GM19035 (cell line): ENCODE measurements around the gene BCL2L12.
"Not testable (repeated sequence)": the region's sequence is repeated elsewhere in the genome, so short reads cannot be mapped to it uniquely, and the experiment has no call there.

ENCODE experiments used
- ATAC-seq: cut with Tn5 transposase; IDR thresholded peaks from one replicate; pipeline ENCODE4 v1.9.1; 2021; ENCODE audit not compliant: unreplicated experiment

The BCL2L12 gene

GRCh38 chr19:49665351-49666119 is at the start of gene BCL2L12, which contains the start of gene IRF3:
Gene BCL2L12 (plus strand): TSS chr19:49665933. CDS start chr19:49666693, 760 bp downstream.
Gene IRF3 (minus strand): TSS chr19:49665857. CDS start chr19:49664838, 1,019 bp downstream.
- ATAC-seq: peak; percentile 81

DNA sequence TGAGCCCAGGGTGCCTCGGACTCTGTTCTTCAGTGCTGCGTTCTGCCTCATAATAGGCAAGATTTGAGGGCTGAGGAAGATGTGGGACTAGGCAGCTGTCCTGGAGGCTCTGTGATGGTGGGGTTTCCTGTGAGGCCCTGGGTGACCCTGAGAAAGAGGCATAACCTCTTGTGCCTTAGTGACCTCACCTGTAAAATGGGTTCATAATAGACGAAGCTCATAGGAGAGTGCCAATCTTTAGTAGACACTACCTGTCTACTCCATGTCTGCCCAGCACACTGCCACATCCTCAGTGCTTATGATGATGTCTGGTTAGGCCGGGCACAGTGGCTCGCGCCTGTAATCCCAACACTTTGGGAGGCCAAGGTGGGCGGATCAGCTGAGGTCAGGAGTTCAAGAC is 49.2 kb upstream of the BCL2L12 start:
- ATAC-seq: no peak

DNA sequence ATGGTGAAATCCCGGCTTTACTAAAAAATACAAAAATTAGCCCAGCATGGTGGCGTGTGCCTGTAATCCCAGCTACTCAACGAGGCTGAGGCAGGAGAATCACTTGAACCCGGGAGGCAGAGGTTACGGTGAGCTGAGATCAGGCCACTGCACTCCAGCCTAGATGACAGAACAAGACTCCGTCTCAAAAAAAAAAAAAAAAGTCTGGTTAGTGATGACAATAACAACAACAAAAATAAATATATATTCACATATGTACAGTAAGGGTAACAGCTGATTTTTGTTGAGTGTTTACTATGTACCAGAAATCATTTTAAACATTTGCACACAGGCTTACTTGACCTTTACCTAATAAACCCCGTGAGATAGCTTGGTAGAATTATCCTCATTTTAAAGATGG is 48.8 kb upstream of the BCL2L12 start:
- no peak for ATAC-seq

DNA sequence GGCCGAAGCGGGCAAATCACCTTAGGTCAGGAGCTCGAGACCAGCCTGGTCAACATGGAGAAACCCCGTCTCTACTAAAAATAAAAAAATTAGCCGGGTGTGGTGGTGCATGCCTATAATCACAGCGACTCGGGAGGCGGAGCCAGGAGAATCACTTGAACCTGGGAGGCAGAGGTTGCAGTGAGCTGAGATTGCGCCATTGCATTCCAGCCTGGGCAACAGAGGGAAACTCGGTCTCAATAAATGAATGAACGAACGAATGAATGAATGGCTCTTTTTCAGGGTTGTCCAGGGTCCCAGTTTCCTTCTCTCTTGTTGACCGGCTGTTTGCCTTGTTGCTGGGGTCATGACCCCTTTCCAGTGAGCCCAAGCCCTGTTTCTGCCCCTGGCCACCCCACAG is 47.9 kb upstream of the BCL2L12 start:
- not testable (repeated sequence) for ATAC-seq

DNA sequence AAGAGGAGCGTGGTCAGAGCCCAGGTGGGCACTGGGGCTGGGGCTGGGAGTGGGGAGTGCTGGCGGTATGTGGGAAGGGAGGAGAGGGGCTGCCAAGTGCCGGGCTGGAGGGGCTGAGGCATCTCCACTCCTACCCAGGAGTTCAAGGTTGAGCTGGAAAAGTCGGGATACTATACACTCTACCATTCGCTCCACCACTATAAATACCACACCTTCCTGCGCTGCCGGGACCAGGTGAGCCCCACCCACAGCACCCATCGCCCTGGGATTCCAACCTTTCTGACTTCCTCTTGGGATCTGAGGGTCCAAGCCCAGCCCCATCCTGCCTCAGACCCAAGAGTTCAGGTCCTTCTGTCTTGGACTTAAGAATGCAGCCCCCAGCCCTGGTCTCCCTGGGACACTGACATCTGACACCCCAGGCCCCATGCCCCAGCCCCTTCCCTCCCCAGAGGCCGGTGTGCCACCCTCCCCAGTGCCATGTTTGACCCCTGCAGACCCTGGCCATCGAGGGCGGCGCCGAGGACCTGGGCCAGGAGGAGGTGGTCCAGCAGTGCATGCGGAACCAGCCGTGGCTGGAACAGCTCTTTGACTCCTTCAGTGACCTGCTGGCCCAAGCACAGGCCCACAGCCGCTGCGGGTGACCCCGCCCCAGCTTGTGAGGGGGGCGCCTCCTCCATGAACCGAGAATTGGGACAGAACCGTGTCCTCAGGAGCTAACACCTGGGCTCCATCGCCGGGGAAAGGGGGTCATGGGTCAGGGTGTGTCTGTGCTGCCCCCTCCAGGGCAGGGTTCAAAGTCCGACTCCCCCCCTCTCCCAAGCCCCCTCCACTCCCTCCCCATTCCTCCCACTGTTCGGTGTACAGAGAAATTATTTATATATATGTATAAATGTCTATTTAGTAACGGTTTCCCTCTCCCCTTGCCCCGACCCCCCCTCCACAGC is 40.5 kb upstream of the BCL2L12 start:
- no peak for ATAC-seq

- ATAC-seq: no peak
These were observed 39.5 kb upstream of the BCL2L12 start for GRCh38 chr19:49626226-49626625.

DNA sequence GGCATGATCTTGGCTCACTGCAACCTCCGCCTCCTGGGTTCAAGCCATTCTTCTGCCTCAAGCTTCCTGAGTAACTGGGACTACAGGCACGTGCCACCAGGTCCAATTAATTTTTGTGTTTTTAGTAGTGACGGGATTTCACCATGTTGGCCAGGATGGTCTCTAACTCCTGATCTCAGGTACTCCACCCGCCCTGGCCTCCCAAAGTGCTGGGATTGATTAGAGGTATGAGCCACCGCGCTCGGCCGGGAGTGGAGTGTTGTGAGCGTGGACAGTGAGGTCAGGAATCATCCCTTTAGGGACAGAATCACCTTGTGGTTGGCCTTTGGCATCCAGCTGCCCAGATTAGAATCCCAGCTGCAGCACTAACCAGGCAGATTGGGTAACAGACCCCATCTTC is 36.1 kb upstream of the BCL2L12 start:
- no peak for ATAC-seq

DNA sequence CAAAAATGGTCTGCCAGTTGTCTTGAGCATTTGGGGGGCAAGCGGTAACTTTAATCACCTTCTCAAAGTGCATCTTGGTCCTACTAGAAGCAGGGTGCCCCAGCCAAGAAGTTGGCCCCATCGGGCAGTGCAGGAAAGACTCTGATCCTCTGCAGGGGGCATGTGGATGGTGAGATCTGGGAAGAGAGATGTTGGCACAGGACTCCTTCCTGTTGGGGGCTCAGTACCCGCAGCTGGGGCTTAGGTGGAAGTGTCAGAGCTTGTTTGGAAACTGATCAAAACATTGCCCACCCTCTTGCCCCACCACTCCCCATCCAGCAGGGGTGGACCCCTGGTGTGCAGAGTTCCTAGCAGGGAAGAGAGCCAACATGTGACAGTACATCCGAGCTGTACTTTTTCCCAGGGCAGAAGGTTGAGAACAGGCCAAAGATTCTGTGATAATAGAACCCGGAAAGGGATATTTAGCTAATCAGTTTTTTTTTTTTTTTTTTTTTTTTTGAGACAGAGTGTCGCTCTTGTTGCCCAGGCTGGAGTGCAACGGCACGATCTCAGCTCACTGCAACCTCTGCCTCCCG is 34.6 kb upstream of the BCL2L12 start:
- no peak for ATAC-seq

GRCh38 chr19:49631610-49632192 is 34.0 kb upstream of the BCL2L12 start:
- no peak for ATAC-seq

- no peak for ATAC-seq
These were observed 33.2 kb upstream of the BCL2L12 start for GRCh38 chr19:49632576-49632975.

- not testable (repeated sequence) for ATAC-seq
These were observed 32.5 kb upstream of the BCL2L12 start for GRCh38 chr19:49633273-49633672.

GRCh38 chr19:49635530-49636232 is 30.1 kb upstream of the BCL2L12 start:
- ATAC-seq: no peak

- no peak for ATAC-seq
These were observed 29.4 kb upstream of the BCL2L12 start for GRCh38 chr19:49636233-49636932.

DNA sequence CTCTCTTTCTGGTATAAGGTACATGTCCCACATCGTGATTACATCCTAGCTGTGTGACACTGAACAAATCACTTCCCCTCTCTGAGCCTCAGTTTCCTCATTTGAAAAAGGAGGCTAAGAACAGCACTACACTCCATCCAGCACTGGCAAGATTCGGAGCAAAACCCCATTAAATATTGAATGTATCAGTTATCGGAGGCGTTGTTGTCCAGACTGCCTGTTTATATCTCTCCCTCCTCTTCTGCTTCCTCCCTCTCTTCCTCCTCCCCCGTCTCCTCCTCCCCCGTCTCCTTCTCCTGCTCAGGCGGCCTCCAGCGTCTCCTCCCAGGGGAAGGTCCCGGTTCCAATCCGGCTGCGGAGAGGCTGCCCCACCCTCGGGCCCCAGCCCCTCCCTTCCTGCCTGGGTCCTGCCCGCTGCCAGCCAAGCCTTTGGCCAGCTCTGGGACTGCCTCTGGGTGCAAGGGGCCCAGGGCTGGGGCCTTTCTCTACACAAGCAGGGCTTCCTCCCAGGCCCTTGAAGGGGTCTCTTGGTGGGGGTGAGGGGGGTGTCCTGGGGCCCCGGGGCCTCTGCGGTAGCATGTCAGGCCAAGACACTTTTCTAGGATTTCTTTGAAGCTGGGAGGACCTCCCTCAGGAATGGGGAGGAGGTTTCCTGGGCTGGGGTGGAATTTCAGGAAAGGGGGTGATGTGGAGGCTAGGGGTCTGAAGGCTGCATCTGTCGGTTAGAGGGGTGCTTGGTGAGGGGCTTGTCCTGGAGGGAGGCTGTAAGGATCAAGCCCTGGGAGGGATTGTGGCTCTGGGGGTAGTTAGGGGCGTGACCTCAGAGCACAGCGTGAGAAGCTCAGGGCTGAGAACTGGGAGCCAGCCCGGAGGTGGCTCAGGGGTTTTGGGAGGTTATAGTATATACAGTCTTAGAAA is 27.7 kb upstream of the BCL2L12 start:
- ATAC-seq: no peak

- no peak for ATAC-seq
These were observed 26.2 kb upstream of the BCL2L12 start for GRCh38 chr19:49639401-49640112.

DNA sequence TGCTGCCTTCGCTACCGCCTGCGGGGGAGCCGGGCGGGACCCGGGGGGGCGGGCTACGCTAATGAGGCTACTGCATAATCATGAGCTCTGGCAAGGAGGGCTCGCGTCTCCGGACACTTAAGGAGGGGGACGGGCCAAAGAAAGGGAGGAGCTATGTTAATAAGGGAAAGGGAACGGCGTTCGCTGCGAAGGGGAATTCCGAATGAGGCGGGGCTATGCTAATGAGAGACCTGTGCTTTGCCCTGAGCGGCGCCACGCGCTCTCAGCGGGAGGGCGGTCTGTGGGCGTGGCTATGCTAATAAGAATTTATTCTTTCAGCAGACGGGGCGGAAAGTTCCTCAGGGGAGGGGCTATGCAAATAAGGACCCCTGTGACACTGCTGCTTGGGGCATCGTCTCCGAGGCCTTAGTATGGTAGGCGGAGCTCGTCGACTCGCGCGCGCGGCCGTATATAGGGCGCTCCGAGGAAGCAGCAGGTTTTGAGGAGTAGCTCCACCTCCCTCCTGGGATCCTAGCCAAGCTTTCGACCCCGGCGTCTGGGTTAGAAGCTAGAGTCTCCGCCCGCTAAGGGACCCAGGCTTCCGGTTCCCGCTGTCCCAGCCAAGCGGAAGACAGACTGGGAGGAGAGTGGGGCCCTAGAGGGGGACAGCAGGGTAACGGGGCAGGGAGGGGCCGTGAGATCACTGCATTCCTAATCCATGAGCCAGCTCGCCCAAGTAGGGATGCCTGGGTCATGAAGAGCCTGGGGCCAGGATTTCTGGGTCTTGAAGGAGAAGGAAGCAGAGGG is 25.4 kb upstream of the BCL2L12 start, which contains the start of gene RRAS:
TSS of gene RRAS (minus strand) at position 31 of the 786 bp plus-strand sequence. CDS start 45 bp downstream, outside the sequence.
- peak; percentile 53 for ATAC-seq
